A549 (cell line): Measurements from ENCODE around the gene SNX30. TPM values are rescaled to one million over a fixed set of nuclear protein-coding genes. Genes with fewer than 3 reads are reported as not detected.

Experiments
- ATAC-seq, 2 experiments: fragments of 200-7000 bp in 1 of 2; fragments of >200 bp in 1 of 2; cut with Nextera tagmentation in 1 of 2; cut with Tn5 transposase in 1 of 2; 3 replicates each; pipeline versions ENCODE4 v1.8.0 to v1.9.1; 2018 to 2020; ENCODE audit warnings: mild to moderate bottlenecking in 1 of 2, moderate library complexity in 1 of 2
- CTCF ChIA-PET: fragments of 300-600 bp; sonication (Branson Sonifier 250); formaldehyde crosslinking; extraction: SDS; loops from one replicate; lab custom pipeline; 2021; ENCODE audit warnings: antibody characterized with exemption, inconsistent platforms; lab: Yijun Ruan, JAX
- POLR2A ChIA-PET: fragments of 350-600 bp; formaldehyde crosslinking; extraction: SDS; loops from one replicate; lab custom pipeline; 2021; ENCODE audit warnings: antibody characterized with exemption, inconsistent platforms; lab: Yijun Ruan, JAX
- DNase-seq, 2 experiments: peaks; one replicate each; pipeline versions ENCODE4 v3.0.0 to v3.0.0-alpha.2; 2011 to 2016; ENCODE audit warnings: low read depth in 1 of 2, low spot score in 1 of 2
- FAIRE-seq: peaks from 2 replicates; lab custom pipeline; 2011; peaks lifted over from hg19 to GRCh38; lab: Jason Lieb, UNC
- H3K27ac ChIP-seq, 2 experiments: fragments of >200 bp; sonication (Bioruptor Twin); formaldehyde crosslinking; 3 replicates each; pipeline ENCODE4 v1.5.1; 2016 to 2017
- H3K4me1 ChIP-seq: fragments of >200 bp; sonication (Bioruptor Twin); formaldehyde crosslinking; 3 replicates; pipeline ENCODE4 v1.6.1; 2016
- H3K4me2 ChIP-seq: fragments of >200 bp; sonication (Bioruptor Twin); formaldehyde crosslinking; 3 replicates; pipeline ENCODE4 v1.6.1; 2016
- H3K4me3 ChIP-seq: fragments of >200 bp; sonication (Bioruptor Twin); formaldehyde crosslinking; 3 replicates; pipeline ENCODE4 v1.5.1; 2016
- H3K9me3 ChIP-seq: fragments of >200 bp; sonication (Bioruptor Twin); formaldehyde crosslinking; 3 replicates; pipeline ENCODE4 v1.6.1; 2016
- BHLHE40 ChIP-seq: IDR thresholded peaks from 2 replicates; pipeline ENCODE4 v1.6.1; 2012; ENCODE audit warnings: low read depth, low read length, inconsistent platforms
- CBX2 ChIP-seq: fragments of 200-600 bp; sonication (generic); IDR thresholded peaks from 2 replicates; pipeline ENCODE4 v1.6.1; 2016; ENCODE audit warnings: low read depth, mild to moderate bottlenecking, borderline replicate concordance
- CHD2 ChIP-seq: fragments of 150-350 bp; IDR thresholded peaks from 2 replicates; pipeline ENCODE4 v1.6.1; 2014; ENCODE audit warnings: low read length; ENCODE audit not compliant: partially characterized antibody
- CHD4 ChIP-seq: fragments of 200-600 bp; sonication (generic); IDR thresholded peaks from 2 replicates; pipeline ENCODE4 v1.6.1; 2016; ENCODE audit warnings: antibody characterized with exemption, mild to moderate bottlenecking, borderline replicate concordance
- E2F6 ChIP-seq: IDR thresholded peaks from 2 replicates; pipeline ENCODE4 v1.6.1; 2012; ENCODE audit warnings: low read depth, borderline replicate concordance
- ESRRA ChIP-seq: fragments of 150-350 bp; IDR thresholded peaks from 2 replicates; pipeline ENCODE4 v1.6.1; 2014; ENCODE audit warnings: mild to moderate bottlenecking, low read length, borderline replicate concordance
- FOSB ChIP-seq: fragments of 250-450 bp; sonication (Bioruptor Pico); IDR thresholded peaks from 2 replicates; pipeline ENCODE4 v1.5.0; 2020; ENCODE audit warnings: mild to moderate bottlenecking, moderate library complexity
- FOSL2 ChIP-seq, 2 experiments: fragments of 450-650 bp in 1 of 2; fragments of >200 bp in 1 of 2; sonication (Bioruptor Twin) in 1 of 2; formaldehyde crosslinking; IDR thresholded peaks; 2 replicates each; pipeline versions ENCODE4 v1.5.0 to v1.6.1; 2016 to 2020; ENCODE audit warnings: mild to moderate bottlenecking in 1 of 2, moderate library complexity in 1 of 2
- GATA3 ChIP-seq: IDR thresholded peaks from 2 replicates; pipeline ENCODE4 v1.6.1; 2012; ENCODE audit warnings: borderline replicate concordance
- HEYL ChIP-seq: fragments of 250-450 bp; sonication (Bioruptor Pico); IDR thresholded peaks from 2 replicates; pipeline ENCODE4 v1.8.0; 2021; ENCODE audit warnings: mild to moderate bottlenecking, moderate library complexity
- KDM1A ChIP-seq: fragments of 200-600 bp; sonication (generic); IDR thresholded peaks from 2 replicates; pipeline ENCODE4 v1.6.1; 2016; ENCODE audit warnings: low read depth, mild to moderate bottlenecking
- KDM5A ChIP-seq: fragments of 200-600 bp; sonication (generic); IDR thresholded peaks from 2 replicates; pipeline ENCODE4 v1.6.1; 2016; ENCODE audit warnings: antibody characterized with exemption, mild to moderate bottlenecking
- MAFK ChIP-seq: fragments of 450-650 bp; IDR thresholded peaks from 2 replicates; pipeline ENCODE4 v1.6.1; 2014; ENCODE audit not compliant: partially characterized antibody
- MYC ChIP-seq: IDR thresholded peaks from 2 replicates; pipeline ENCODE4 v1.6.1; 2012; ENCODE audit warnings: mild to moderate bottlenecking, inconsistent platforms, low read length, improper control_type of control experiment, borderline replicate concordance
- NFE2L2 ChIP-seq: fragments of 150-350 bp; conservative IDR thresholded peaks from 2 replicates; pipeline ENCODE4 v1.6.1; 2014; ENCODE audit warnings: low read length
- NR3C1 ChIP-seq: fragments of >200 bp; sonication (Bioruptor Twin); formaldehyde crosslinking; IDR thresholded peaks from 3 replicates; pipeline ENCODE4 v1.6.1; 2017
- POLR2AphosphoS2 ChIP-seq: conservative IDR thresholded peaks from 2 replicates; pipeline ENCODE4 v1.6.1; 2012; ENCODE audit warnings: low read length, improper control_type of control experiment, inconsistent platforms
- RAD21 ChIP-seq, 2 experiments: fragments of >200 bp in 1 of 2; sonication (Bioruptor Twin) in 1 of 2; formaldehyde crosslinking in 1 of 2; IDR thresholded peaks in 1 of 2; conservative IDR thresholded peaks in 1 of 2; 2 replicates in 1 of 2; 3 replicates in 1 of 2; pipeline ENCODE4 v1.6.1; 2012 to 2018; ENCODE audit warnings: inconsistent platforms in 1 of 2
- RCOR1 ChIP-seq: fragments of 150-350 bp; IDR thresholded peaks from 2 replicates; pipeline ENCODE4 v1.6.1; 2014; ENCODE audit warnings: antibody characterized with exemption, low read length, low read depth
- REST ChIP-seq: fragments of 200-600 bp; sonication (generic); IDR thresholded peaks from 2 replicates; pipeline ENCODE4 v1.6.1; 2016; ENCODE audit warnings: antibody characterized with exemption, mild to moderate bottlenecking, moderate library complexity
- RNF2 ChIP-seq: fragments of 200-600 bp; sonication (generic); IDR thresholded peaks from 2 replicates; pipeline ENCODE4 v1.6.1; 2016; ENCODE audit warnings: low read depth, mild to moderate bottlenecking, antibody characterized with exemption, moderate library complexity, borderline replicate concordance
- SMC3 ChIP-seq: fragments of >200 bp; sonication (Bioruptor Twin); formaldehyde crosslinking; IDR thresholded peaks from 3 replicates; pipeline ENCODE4 v1.6.1; 2018; ENCODE audit warnings: inconsistent platforms
- SREBF2 ChIP-seq: fragments of 450-650 bp; IDR thresholded peaks from 2 replicates; pipeline ENCODE4 v1.6.1; 2014; ENCODE audit warnings: mild to moderate bottlenecking, moderate library complexity
- ZC3H11A ChIP-seq: fragments of 450-650 bp; IDR thresholded peaks from 2 replicates; pipeline ENCODE4 v1.6.1; 2014; ENCODE audit warnings: antibody characterized with exemption, mild to moderate bottlenecking
- WGBS: methylation state at CpG from one replicate; pipeline ENCODE4 v1.1.6; 2017; ENCODE audit errors: missing lambda C conversion rate; 5-methylcytosine and 5-hydroxymethylcytosine counted together
- polyA plus RNA-seq, 4 experiments: library from polyadenylated mRNA; depleted of rRNA in 3 of 4; stranded (reverse); fragments of >200 nt; fragmentation: RNase III in 1 of 4; extraction: RNeasy Plus Mini Kit Qiagen cat#74134 plus additional on column Dnase treatment in 1 of 4; gene quantifications; 2 replicates in 3 of 4; 3 replicates in 1 of 4; pipeline ENCODE4 v1.2.3, GENCODE V29; 2011 to 2017
- TF ChIP-seq, protein P1 (sequence below): fragments of >200 bp; sonication (Bioruptor Twin); formaldehyde crosslinking; IDR thresholded peaks from 3 replicates; pipeline ENCODE4 v1.5.1; 2016

The SNX30 gene
- polyA plus RNA-seq, 2 of the 4 experiments (the other 2 are of a cell fraction) = 3.1 to 3.6 TPM

DNA sequence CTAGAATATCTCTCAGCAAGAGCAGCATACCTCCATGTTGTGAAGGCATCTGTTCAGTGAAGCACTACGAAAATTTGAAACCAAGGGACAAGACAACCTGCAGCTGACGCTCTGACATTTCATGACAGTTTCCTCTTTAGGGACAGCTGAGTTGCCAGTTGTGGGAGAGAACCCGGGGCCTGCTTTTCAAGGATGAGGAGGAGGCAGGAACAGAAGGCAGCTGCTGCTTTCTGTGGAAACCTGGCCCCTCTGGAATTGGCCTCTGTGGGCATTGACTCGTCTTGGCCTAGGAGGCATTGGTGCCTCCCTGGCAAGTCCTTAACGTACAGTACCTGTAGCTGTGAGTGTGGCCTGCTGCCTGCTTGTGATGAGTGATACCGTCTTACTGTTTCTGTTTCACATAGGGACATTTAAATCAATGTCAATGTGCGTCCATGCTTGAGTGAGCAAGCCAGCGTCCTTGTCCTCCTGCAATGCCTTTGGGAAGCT, 118.5 kb downstream of the SNX30 start:
- H3K4me3 ChIP-seq = no peak overlapping the region
- no peak overlapping the region for H3K4me2 ChIP-seq
- DNase-seq = no peak
- no peaks in the 10 kb centered on the region for H3K4me1 ChIP-seq
- 71% methylated on average over 8 of the region's 8 CpGs for WGBS
- H3K9me3 ChIP-seq = no peaks in the 10 kb centered on the region
- POLR2A ChIA-PET = interaction anchor here (0.6 kb wide), 1 partner anchor 34 kb away, joined by 4 read pairs; no protein-coding TSS in a partner anchor
- no peak for ATAC-seq
- FAIRE-seq = no peak
- TF ChIP-seq NR3C1 (no peak), CHD4 (no peak), RNF2 (no peak), BHLHE40 (no peak), REST (no peak), GATA3 (no peak), RCOR1 (no peak), HEYL (CRISPR knock-in tag) (no peak), FOSL2 (IDR thresholded peaks at IDR 0.05) (no peak), FOSL2 (CRISPR knock-in tag; IDR thresholded peaks at IDR 0.05) (no peak), KDM5A (no peak), NFE2L2 (no peak), ESRRA (no peak), CBX2 (no peak), FOSB (no peak), KDM1A (no peak), SMC3 (no peak), RAD21 (conservative IDR thresholded peaks at IDR 0.05 in 1 of 2, IDR thresholded peaks at IDR 0.05 in 1 of 2) (no peak), CHD2 (no peak)
- TF ChIP-seq, protein P1, sequence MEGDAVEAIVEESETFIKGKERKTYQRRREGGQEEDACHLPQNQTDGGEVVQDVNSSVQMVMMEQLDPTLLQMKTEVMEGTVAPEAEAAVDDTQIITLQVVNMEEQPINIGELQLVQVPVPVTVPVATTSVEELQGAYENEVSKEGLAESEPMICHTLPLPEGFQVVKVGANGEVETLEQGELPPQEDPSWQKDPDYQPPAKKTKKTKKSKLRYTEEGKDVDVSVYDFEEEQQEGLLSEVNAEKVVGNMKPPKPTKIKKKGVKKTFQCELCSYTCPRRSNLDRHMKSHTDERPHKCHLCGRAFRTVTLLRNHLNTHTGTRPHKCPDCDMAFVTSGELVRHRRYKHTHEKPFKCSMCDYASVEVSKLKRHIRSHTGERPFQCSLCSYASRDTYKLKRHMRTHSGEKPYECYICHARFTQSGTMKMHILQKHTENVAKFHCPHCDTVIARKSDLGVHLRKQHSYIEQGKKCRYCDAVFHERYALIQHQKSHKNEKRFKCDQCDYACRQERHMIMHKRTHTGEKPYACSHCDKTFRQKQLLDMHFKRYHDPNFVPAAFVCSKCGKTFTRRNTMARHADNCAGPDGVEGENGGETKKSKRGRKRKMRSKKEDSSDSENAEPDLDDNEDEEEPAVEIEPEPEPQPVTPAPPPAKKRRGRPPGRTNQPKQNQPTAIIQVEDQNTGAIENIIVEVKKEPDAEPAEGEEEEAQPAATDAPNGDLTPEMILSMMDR = no peak
- CTCF ChIA-PET = interaction anchor here (0.7 to 1.2 kb wide), 2 partner anchors 17 to 34 kb away, joined by 3 read pairs; no protein-coding TSS in a partner anchor
- H3K27ac ChIP-seq = no peak overlapping the region

- no peak overlapping the region for H3K4me2 ChIP-seq
- DNase-seq (no peak), FAIRE-seq (no peak), ATAC-seq (no peak)
- H3K4me3 ChIP-seq = no peak overlapping the region
- H3K4me1 ChIP-seq = no peaks in the 10 kb centered on the region
- no peak overlapping the region for H3K27ac ChIP-seq
- WGBS = 85% methylated on average over 5 of the region's 5 CpGs
- no peak for TF ChIP-seq E2F6
- TF ChIP-seq ZC3H11A = no peak
- no peak for TF ChIP-seq SREBF2
- TF ChIP-seq MYC = no peak
- no peak for TF ChIP-seq FOSB
- TF ChIP-seq MAFK = no peak
- TF ChIP-seq KDM5A = no peak
- no peak for TF ChIP-seq POLR2AphosphoS2
- CTCF ChIA-PET = interaction anchor here (1.1 kb wide), 1 partner anchor 9 kb away, joined by 3 read pairs; no protein-coding TSS in a partner anchor
- no peaks in the 10 kb centered on the region for H3K9me3 ChIP-seq
- POLR2A ChIA-PET = no interaction called here
Measured at GRCh38 chr9:112869917-112870316, 119.4 kb downstream of the SNX30 start.
